Measurements from ENCODE around the gene BARHL1. TPM values are rescaled to one million over a fixed set of nuclear protein-coding genes. Genes with fewer than 3 reads are reported as not detected.

The BARHL1 gene
- polyA plus RNA-seq, 1 donor, result not detected

DNA sequence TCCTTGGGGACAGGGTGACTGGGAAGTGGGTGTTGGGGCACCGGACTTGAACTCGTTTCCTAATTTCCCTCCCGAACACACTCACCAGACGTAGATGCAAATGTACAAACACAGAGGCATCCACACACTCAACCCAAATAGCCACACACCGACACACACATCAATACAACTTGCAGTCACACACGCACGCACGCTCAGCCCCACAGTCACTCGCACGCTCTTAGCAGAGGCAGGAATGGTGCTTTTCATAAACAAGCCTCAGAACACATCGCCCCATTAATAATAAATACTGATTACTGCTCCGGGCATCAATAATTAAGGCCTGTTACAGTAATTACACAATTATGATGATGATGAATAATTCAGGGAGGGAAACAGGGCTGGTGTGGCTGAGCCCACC, 5.7 kb downstream of the BARHL1 start:
- DNase-seq, result no peak

DNA sequence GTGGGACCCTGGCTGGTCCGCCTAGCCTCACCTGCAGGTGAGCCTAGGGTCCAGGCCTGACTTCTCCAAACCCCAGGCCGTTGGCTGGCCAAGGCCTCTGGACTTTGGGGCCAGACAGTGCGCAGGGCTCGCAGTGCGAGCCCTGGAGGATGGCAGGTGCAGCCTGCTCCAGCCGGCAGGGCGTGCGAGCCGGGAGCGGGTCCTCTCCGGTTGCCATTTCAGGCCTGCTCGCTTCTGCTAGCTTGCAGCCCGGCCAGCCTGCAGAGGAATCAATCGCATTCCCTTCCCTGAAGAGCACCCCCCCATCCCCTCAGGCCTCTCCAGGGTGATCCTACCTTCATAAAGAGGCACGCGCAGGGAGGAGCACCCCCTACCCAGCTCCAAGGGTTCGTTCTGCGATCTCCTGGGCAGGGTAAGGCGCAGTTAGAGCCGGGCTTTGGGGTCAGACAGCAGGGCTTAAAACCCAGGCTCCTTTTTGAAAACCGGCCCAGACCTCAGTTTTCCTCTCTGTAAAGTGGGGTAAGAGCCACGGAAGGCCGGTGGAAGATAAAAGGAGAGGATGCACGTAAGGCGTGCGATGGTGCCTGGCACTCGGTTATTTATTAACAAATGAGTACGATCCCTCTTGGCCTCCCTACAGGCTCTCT, 6.2 kb downstream of the BARHL1 start:
- DNase-seq, result no peak

GRCh38 chr9:132589148-132590036, 7.0 kb downstream of the BARHL1 start:
- DNase-seq, result no peak

DNA sequence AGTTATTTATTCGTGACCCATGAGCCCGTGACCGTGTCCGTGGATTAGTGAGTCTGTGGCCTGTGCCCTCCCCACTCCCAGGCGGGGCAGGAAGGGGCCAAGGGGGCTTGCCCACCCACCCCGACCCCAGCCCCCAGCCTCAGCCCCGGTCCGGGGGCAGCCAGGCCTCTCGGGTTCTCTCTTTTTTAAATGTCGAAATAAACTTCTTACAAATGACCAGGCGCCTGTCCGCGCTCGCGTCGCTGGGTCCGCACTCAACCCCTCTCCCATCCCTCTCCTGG, 7.6 kb downstream of the BARHL1 start:
- no peak for DNase-seq

GRCh38 chr9:132590318-132591182, 8.1 kb downstream of the BARHL1 start:
- DNase-seq, result no peak

DNA sequence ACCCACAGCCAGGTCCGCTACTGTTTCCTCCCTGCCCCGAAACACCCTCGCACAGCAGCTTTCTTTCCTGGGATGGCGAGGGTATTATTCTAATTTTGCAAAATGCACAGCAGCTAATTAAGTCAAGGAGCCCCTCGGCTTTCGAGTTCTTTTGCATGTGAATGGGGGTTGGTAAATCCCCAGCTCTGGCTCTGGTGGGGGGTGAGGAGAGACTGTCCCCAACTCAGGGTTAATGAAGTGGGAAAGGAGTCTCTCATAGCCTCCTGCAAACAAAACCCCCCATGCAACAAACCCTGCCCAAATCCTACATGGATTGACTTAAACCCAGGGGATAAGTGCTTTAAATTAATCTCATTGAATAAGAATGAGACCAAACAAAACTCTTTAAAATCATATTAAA, 8.8 kb downstream of the BARHL1 start:
- no peak for DNase-seq

DNA sequence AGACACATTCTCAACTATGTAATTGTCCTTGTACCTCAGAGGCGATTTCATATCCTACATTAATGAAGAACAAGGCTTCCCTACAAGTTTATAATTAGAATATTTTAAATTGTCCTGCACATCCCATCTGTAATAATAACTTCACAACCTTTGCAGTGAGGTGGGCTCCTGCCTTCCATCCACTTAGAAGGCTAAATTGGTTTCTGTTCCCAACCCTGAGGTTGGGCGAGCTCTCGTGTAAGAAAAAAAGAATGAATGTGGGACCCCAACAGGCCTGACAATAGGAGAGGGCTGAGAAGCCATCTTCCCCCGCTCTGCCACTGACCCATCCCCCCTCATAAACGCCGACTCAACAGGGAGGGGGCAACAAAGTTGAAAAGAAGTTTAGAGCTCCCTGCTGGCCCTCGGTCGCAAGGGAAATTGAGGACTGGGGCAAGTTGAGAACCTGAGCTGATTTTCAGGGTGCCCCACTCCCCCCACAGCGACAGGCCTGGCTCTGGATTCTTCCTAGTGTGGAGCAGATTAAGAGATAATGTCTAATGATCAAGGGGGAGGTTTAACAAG, 9.4 kb downstream of the BARHL1 start:
- no peak for DNase-seq

GRCh38 chr9:132592451-132592850, 10.0 kb downstream of the BARHL1 start:
- no peak for DNase-seq

- DNase-seq, result no peak
These were observed 12.0 kb downstream of the BARHL1 start for GRCh38 chr9:132594412-132594811.

- no peak for DNase-seq
These were observed 12.9 kb downstream of the BARHL1 start for GRCh38 chr9:132595319-132595718.

- DNase-seq, result no peak
These were observed 13.8 kb downstream of the BARHL1 start for GRCh38 chr9:132596200-132596599.

GRCh38 chr9:132597073-132597775, 14.8 kb downstream of the BARHL1 start:
- DNase-seq, result no peak

DNA sequence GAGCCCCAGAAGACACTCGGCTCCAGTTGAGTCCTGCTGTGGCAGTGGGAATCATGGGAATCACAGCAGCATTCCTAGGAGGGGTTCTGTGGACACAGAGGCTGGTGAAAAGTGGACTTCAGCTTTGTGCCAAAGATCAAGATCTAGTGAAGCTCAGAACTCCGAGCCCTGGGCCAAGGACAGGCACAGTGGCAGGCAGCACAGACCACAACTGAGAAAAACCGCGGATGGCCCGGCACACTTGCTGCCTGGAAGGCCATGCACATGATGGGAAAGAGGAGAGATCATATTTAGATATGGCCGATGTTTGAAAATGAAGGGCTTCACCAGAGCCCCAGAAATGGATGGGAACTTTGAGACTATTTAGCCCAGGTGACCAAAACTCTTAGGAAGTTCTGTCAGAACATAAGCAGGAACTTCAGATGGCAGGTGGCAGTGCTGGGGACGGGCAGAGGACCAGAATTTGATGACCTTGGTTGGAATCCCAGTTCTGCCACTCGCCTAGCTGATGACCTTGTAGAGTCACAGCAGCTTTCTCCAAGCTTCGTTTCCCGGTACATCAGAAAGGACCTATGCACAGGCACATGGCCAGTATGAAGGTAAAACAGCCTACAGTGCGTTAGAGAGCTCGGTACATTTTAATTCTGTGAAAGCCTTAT, 18.0 kb downstream of the BARHL1 start:
- no peak for DNase-seq

GRCh38 chr9:132602207-132602606, 19.8 kb downstream of the BARHL1 start:
- DNase-seq, result no peak

- no peak for DNase-seq
These were observed 23.0 kb downstream of the BARHL1 start for GRCh38 chr9:132605387-132605786.

DNA sequence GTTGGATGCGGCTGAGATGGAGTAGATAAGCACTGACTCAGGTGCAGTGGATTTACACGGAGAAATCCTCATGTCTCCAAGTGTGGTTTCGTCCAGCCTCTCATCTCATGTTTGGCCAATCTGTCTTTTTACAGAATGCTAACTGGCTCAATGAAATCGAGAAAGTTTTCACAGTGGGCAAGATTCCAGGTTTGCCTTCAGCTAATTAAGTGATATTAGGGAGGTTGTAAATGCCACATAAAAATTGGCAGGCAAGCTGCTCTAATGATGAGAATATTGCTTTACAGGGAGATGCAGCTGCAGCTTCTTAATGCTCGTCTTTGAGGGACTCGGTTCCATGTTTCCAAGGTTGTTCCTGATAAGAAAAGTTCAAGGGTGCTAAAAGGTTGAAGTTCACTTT, 23.7 kb downstream of the BARHL1 start:
- no peak for DNase-seq

GRCh38 chr9:132609184-132609583, 26.8 kb downstream of the BARHL1 start:
- DNase-seq, result no peak

DNA sequence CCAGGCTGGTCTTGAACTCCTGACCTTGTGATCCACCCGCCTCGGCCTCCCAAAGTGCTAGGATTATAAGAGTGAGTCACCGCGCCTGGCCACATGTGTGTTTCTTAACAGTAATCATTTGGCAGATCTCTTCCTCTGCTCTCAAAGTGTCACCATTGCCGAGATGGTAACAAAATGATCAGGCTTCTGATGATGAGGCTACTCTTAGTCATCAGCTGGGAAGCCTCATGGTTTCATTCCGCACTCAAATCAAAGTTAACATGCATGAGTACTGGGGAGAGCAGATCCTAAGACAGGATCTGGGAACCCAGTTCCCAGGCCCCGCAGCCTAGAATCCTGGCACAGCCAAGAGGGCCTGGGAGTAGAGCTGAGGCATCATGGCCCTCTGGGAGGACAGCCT, 27.4 kb downstream of the BARHL1 start:
- no peak for DNase-seq

- no peak for DNase-seq
These were observed 28.3 kb downstream of the BARHL1 start for GRCh38 chr9:132610661-132611060.

- DNase-seq, result no peak
These were observed 31.9 kb downstream of the BARHL1 start for GRCh38 chr9:132614324-132614723.

- DNase-seq, result no peak
These were observed 33.4 kb downstream of the BARHL1 start for GRCh38 chr9:132615774-132616173.

GRCh38 chr9:132616725-132617124, 34.3 kb downstream of the BARHL1 start:
- no peak for DNase-seq

Data from hindlimb muscle (tissue), 1 donor.